Stimulated activated CD8-positive, alpha-beta memory T cell treated with anti-CD3 and anti-CD28 coated beads, Interleukin-12 subunit alpha, Interleukin-12 subunit beta, amount 100 ng/mL, for 24 hours (primary cell): ENCODE results near the gene WFS1.

Experiments
- DNase-seq: peaks from one replicate; pipeline ENCODE4 v3.0.0-alpha.2; 2020; ENCODE audit errors: extremely low read depth

WFS1 gene

GRCh38 chr4:6300359-6300758, 30.7 kb downstream of the WFS1 start:
- DNase-seq: no peak

- no peak for DNase-seq
Observed at GRCh38 chr4:6301051-6301731, 31.5 kb downstream of the WFS1 start.

- no peak for DNase-seq
Observed at GRCh38 chr4:6301732-6302442, 32.2 kb downstream of the WFS1 start.

GRCh38 chr4:6302869-6303268, 33.2 kb downstream of the WFS1 start:
- no peak for DNase-seq

GRCh38 chr4:6303943-6304342, 34.3 kb downstream of the WFS1 start:
- no peak for DNase-seq

GRCh38 chr4:6306299-6306698, 36.6 kb downstream of the WFS1 start:
- no peak for DNase-seq

- DNase-seq: no peak
Observed at GRCh38 chr4:6307230-6307629, 37.6 kb downstream of the WFS1 start.

- no peak for DNase-seq
Observed at GRCh38 chr4:6307891-6308290, 38.2 kb downstream of the WFS1 start.

GRCh38 chr4:6308899-6309643, 39.4 kb downstream of the WFS1 start:
- no peak for DNase-seq

GRCh38 chr4:6309777-6310176, 40.1 kb downstream of the WFS1 start:
- no peak for DNase-seq

GRCh38 chr4:6313216-6313615, 43.6 kb downstream of the WFS1 start:
- DNase-seq: no peak

- DNase-seq: no peak
Observed at GRCh38 chr4:6316461-6317003, 46.9 kb downstream of the WFS1 start.

GRCh38 chr4:6318206-6318605, 48.6 kb downstream of the WFS1 start:
- DNase-seq: no peak

- DNase-seq: no peak
Observed at GRCh38 chr4:6319530-6320150, 50.0 kb downstream of the WFS1 start.

- DNase-seq: no peak
Observed at GRCh38 chr4:6320663-6321062, 51.0 kb downstream of the WFS1 start.

- DNase-seq: no peak
Observed at GRCh38 chr4:6321361-6321760, 51.7 kb downstream of the WFS1 start.

- no peak for DNase-seq
Observed at GRCh38 chr4:6322067-6322760, 52.6 kb downstream of the WFS1 start.

- DNase-seq: no peak
Observed at GRCh38 chr4:6322761-6323566, 53.3 kb downstream of the WFS1 start.

- DNase-seq: no peak
Observed at GRCh38 chr4:6324461-6324998, 54.9 kb downstream of the WFS1 start.

- no peak for DNase-seq
Observed at GRCh38 chr4:6324999-6325787, 55.5 kb downstream of the WFS1 start.
